Measurements from ENCODE around the gene TASP1. TPM values are rescaled to one million over a fixed set of nuclear protein-coding genes. Genes with fewer than 3 reads are reported as not detected.

TASP1 gene
- total RNA-seq, 1 donor = 9.4 TPM

DNA sequence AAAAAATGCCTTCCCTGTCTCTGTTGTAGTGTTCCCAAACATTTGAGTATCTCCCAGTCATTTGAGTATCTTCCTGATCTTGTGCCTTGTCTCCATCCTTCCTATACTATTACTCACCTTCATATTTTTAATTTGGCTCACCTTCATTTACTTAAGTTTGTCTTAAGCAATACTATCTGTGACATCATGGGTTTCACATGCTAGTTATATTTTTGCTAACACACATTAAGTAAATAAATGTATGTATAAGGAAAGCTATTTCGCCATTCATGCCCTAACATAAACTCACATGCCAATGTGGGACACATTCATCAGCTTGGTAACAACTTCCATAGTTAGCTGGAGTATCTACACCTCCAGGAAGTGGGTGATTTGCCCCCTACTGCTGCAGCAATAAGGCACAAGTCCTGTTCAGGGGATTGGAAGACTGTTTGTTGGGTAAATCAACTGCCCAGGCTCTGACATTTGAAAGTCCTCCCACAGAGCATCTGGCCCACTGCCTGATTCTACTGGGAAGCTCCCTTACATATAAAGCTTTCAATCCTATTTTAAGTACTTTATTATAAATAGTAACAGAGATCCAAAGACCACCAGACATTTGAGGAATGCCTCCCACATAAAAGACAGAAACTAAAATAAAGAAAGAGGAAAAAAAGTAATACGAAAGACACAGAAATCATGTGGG is 285.3 kb downstream of the TASP1 start:
- Histone ChIP-seq H3K4me1 (ENCODE audit: insufficient read depth, low read length) (peaks cover 12% of the 10 kb centered on the region), H3K4me3 (ENCODE audit: insufficient read depth, low read length) (no peak overlapping the region), H3K9me3 (ENCODE audit: low read depth, low read length) (no peaks in the 10 kb centered on the region), H3K27me3 (ENCODE audit: insufficient read depth, low read length) (no peaks in the 10 kb centered on the region), H3K79me2 (ENCODE audit: insufficient read depth, low read length) (no peaks in the 10 kb centered on the region), H2AFZ (ENCODE audit: low read length) (no peak overlapping the region), H3K4me2 (ENCODE audit: insufficient read depth, low read length) (no peak overlapping the region), H3K36me3 (ENCODE audit: insufficient read depth, low read length) (no peaks in the 10 kb centered on the region), H3K27ac (ENCODE audit: low read depth, low read length) (no peak overlapping the region), H4K20me1 (ENCODE audit: insufficient read depth, low read length) (no peaks in the 10 kb centered on the region)
- no peak for DNase-seq (ENCODE audit: insufficient read length, low spot score, missing footprints)
- TF ChIP-seq, protein P1, sequence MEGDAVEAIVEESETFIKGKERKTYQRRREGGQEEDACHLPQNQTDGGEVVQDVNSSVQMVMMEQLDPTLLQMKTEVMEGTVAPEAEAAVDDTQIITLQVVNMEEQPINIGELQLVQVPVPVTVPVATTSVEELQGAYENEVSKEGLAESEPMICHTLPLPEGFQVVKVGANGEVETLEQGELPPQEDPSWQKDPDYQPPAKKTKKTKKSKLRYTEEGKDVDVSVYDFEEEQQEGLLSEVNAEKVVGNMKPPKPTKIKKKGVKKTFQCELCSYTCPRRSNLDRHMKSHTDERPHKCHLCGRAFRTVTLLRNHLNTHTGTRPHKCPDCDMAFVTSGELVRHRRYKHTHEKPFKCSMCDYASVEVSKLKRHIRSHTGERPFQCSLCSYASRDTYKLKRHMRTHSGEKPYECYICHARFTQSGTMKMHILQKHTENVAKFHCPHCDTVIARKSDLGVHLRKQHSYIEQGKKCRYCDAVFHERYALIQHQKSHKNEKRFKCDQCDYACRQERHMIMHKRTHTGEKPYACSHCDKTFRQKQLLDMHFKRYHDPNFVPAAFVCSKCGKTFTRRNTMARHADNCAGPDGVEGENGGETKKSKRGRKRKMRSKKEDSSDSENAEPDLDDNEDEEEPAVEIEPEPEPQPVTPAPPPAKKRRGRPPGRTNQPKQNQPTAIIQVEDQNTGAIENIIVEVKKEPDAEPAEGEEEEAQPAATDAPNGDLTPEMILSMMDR (IDR thresholded peaks at IDR 0.05; ENCODE audit: extremely low read depth, low read depth, low read length) = no peak

DNA sequence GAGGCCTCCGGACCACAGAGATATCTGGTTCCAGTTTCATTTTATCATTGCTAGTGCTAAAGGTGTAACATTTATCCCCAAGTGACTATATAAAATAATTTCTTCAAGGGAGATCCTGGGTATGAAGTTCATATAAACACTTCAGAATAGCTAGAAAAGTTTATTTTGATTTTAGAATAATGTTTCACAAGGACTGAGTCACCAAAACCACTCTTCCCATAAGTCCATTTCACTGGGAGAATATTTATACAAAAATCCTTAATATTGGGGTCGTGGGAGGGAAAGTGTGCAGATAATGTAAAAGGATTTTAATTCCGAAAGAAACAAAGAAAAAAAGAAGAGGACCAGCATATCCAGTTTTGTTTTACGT is 289.5 kb downstream of the TASP1 start:
- Histone ChIP-seq H3K36me3 (ENCODE audit: insufficient read depth, low read length) (no peaks in the 10 kb centered on the region), H3K79me2 (ENCODE audit: insufficient read depth, low read length) (no peaks in the 10 kb centered on the region), H2AFZ (ENCODE audit: low read length) (peak overlapping the region; percentile 77), H3K27ac (ENCODE audit: low read depth, low read length) (peak overlapping the region; percentile 73), H4K20me1 (ENCODE audit: insufficient read depth, low read length) (no peaks in the 10 kb centered on the region), H3K4me2 (ENCODE audit: insufficient read depth, low read length) (peak overlapping the region; percentile 88), H3K27me3 (ENCODE audit: insufficient read depth, low read length) (no peaks in the 10 kb centered on the region), H3K4me3 (ENCODE audit: insufficient read depth, low read length) (peak overlapping the region; percentile 58), H3K9me3 (ENCODE audit: low read depth, low read length) (no peaks in the 10 kb centered on the region), H3K4me1 (ENCODE audit: insufficient read depth, low read length) (peaks cover 28% of the 10 kb centered on the region)
- no peak for DNase-seq (ENCODE audit: insufficient read length, low spot score, missing footprints)
- TF ChIP-seq, protein P1 (IDR thresholded peaks at IDR 0.05; ENCODE audit: extremely low read depth, low read depth, low read length) = no peak

DNA sequence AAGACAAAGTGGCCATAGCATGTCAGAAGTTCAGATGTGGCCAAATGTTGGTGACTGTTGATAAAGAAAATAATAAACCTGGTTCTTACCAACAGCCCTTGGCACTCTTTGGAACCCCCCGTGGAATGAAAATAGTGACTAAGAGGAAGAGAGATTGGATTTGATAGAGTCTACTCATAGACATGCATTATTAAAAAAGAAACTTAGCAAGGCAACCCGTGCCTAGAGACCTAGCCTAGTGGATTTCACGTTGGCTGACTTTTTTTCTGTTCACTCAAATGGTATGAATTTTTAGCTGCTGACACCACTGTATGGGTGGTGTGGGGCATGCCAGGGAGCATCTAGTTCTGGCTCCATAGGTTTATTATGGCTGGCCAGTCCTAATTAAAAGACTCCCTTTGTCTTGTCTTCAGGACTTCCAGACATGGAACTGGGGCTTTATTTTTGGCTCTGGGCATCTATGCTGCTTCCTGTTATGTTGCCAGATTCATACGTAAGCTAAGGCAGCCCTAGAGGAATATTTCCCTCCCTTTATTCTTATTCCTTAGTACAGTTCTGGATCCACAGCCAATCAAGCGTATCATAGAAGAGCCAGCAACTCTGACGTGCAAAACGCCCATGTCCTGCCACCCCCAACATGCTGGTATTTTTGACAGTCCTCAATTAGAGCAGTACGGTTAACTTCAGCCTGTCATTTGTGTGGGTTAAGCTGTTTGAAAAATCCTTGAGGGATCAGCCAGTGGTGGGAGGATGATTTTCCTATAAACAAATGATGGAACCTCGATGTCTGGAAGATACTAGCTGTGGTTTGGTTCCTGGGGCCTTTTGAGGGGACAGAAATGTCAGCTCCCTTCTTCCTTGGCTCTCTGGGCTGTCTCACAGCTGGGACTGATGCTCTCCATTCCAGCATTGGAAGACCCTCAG is 290.2 kb downstream of the TASP1 start:
- peak; percentile 90 for DNase-seq (ENCODE audit: insufficient read length, low spot score, missing footprints)
- no peaks in the 10 kb centered on the region for H3K27me3 ChIP-seq (ENCODE audit: insufficient read depth, low read length)
- peaks cover 28% of the 10 kb centered on the region for H3K4me1 ChIP-seq (ENCODE audit: insufficient read depth, low read length)
- no peaks in the 10 kb centered on the region for H3K36me3 ChIP-seq (ENCODE audit: insufficient read depth, low read length)
- TF ChIP-seq, protein P1 (IDR thresholded peaks at IDR 0.05; ENCODE audit: extremely low read depth, low read depth, low read length) = no peak
- peak overlapping the region; percentile 58 for H3K4me3 ChIP-seq (ENCODE audit: insufficient read depth, low read length)
- H3K79me2 ChIP-seq (ENCODE audit: insufficient read depth, low read length) = no peaks in the 10 kb centered on the region
- H3K9me3 ChIP-seq (ENCODE audit: low read depth, low read length) = no peaks in the 10 kb centered on the region
- no peaks in the 10 kb centered on the region for H4K20me1 ChIP-seq (ENCODE audit: insufficient read depth, low read length)
- peak overlapping the region; percentile 88 for H3K4me2 ChIP-seq (ENCODE audit: insufficient read depth, low read length)
- H3K27ac ChIP-seq (ENCODE audit: low read depth, low read length) = peak overlapping the region; percentile 73
- peak overlapping the region; percentile 77 for H2AFZ ChIP-seq (ENCODE audit: low read length)

DNA sequence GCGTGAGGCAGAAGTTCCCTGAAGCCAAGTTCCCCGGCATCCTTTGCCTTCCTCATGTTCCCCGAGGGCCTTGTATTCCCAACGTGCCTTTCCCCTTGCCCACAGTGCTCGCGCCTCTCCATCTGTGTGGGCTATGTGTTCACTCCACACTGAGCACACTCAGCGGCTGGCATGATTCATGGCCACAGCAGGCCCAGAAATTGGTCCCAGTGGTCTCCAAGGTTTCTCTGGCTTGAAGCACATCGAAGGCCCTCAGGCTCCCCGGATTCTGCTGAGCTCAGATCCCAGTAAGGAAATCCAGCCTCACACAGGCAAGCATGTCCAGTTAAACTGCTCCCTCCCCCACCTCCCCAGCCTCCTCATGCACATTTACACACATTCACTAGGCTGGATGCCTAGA is 294.1 kb downstream of the TASP1 start:
- Histone ChIP-seq H2AFZ (ENCODE audit: low read length) (peak overlapping the region; percentile 42), H3K4me2 (ENCODE audit: insufficient read depth, low read length) (no peak overlapping the region), H3K4me3 (ENCODE audit: insufficient read depth, low read length) (no peak overlapping the region), H3K36me3 (ENCODE audit: insufficient read depth, low read length) (no peaks in the 10 kb centered on the region), H3K9me3 (ENCODE audit: low read depth, low read length) (no peaks in the 10 kb centered on the region), H3K27ac (ENCODE audit: low read depth, low read length) (no peak overlapping the region), H3K4me1 (ENCODE audit: insufficient read depth, low read length) (peaks cover 28% of the 10 kb centered on the region), H4K20me1 (ENCODE audit: insufficient read depth, low read length) (no peaks in the 10 kb centered on the region), H3K27me3 (ENCODE audit: insufficient read depth, low read length) (no peaks in the 10 kb centered on the region), H3K79me2 (ENCODE audit: insufficient read depth, low read length) (no peaks in the 10 kb centered on the region)
- TF ChIP-seq, protein P1 (IDR thresholded peaks at IDR 0.05; ENCODE audit: extremely low read depth, low read depth, low read length) = no peak
- no peak for DNase-seq (ENCODE audit: insufficient read length, low spot score, missing footprints)

Data from osteoblast (primary cell).